Pons (tissue), 1 donor: ENCODE measurements around the gene ZDHHC24.

ENCODE experiments used
- DNase-seq: peaks from one replicate; pipeline ENCODE4 v3.0.0-alpha.2; 2016; ENCODE audit warnings: low spot score

ZDHHC24 gene

GRCh38 chr11:66473608-66474515, 72.0 kb downstream of the ZDHHC24 start:
- no peak for DNase-seq

GRCh38 chr11:66473167-66473566, 72.7 kb downstream of the ZDHHC24 start:
- no peak for DNase-seq

GRCh38 chr11:66472054-66472453, 73.8 kb downstream of the ZDHHC24 start:
- no peak for DNase-seq

- no peak for DNase-seq
These were observed 74.7 kb downstream of the ZDHHC24 start for GRCh38 chr11:66471142-66471541.
